Measurements from ENCODE around the gene SPPL3. TPM values are rescaled to one million over a fixed set of nuclear protein-coding genes. Genes with fewer than 3 reads are reported as not detected.

SPPL3 gene
- total RNA-seq, 4 donors from 2014 or later: 18.9 to 21.5 (median 20.5) TPM

DNA sequence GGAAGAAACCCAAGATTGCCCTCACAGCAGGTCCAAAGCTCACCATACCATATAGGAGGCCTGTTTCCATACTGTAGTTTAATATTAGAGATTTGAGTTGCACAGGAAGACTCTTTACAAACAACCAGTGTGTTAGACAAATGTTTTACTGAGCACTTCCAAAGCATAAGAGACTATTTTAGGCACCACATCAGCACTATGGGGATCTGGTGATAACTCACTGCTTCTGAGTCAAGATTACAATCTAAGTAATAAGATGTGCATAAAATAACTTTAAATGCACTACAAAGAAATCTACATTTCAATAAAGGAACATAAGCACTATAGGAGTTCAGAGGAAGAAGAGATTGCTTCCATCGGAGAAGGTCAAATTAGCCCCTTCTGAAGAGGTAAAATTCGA, 71.4 kb downstream of the SPPL3 start:
- no peak for TF ChIP-seq CTCF (IDR thresholded peaks at IDR 0.05; ENCODE audit: low read depth)

- TF ChIP-seq CTCF (IDR thresholded peaks at IDR 0.05; ENCODE audit: low read depth): no peak
Observed at GRCh38 chr12:120831648-120832267, 72.4 kb downstream of the SPPL3 start.

GRCh38 chr12:120830966-120831365, 73.2 kb downstream of the SPPL3 start:
- TF ChIP-seq CTCF (IDR thresholded peaks at IDR 0.05; ENCODE audit: low read depth): no peak

DNA sequence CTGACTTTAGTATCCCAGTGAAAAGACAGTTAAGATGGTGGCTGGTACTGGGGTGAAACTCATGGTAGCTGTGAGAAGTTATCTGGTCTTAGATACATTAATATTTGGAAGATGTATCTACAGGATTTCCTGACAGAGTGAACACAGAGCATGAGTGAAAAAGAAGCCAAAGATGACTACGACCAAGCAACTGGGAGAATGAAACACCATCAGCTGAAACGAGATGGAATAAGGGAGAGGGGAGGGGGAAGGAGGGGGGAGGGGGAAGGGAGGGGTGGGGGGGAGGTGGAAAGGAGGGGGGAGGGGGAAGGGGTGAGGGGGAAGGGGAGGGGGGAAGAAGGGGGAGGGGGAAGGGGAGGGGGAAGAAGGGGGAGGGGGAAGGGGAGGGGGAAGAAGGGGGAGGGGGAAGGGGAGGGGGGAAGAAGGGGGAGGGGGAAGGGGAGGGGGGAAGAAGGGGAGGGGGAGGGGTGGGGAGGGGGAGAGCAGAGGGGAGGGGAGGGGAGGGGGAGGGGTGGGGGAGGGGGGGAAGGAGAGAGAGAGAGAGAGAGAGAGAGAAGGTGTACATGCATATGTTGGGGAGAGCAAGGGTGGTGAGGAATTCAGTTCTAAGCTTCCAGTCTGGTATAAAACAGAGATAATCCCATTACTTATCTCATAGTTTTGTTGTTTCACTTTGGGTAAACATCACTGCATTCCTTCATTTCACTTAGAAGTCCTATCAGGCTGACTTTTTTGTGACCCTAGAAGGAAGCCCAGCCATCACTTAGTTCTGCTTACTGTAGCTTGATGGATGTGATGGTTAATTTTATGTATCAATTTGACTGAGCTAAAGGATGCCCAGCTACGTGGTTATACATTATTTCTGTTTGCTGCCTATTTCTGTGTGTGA, 73.9 kb downstream of the SPPL3 start:
- TF ChIP-seq CTCF (IDR thresholded peaks at IDR 0.05; ENCODE audit: low read depth): no peak

- TF ChIP-seq CTCF (IDR thresholded peaks at IDR 0.05; ENCODE audit: low read depth): no peak
Observed at GRCh38 chr12:120826335-120826734, 77.8 kb downstream of the SPPL3 start.

DNA sequence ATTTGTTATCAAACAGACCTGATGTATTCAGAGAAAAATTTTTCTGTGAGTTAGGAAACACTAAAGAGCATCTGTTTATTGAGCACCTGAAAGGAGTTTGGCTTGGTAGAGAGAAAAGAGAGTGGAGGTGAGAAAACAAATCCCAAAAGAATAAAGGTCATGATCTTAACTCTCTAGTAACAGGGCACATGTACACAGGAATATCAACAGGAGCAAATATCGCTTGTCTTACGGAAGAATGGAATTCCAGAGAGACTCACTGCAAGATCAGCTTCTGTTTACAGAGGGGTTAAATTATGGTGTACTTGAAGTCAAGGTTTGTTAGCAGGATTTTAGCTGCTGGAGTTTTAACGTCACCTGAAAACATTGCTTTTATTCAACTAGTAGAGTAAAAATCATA, 78.8 kb downstream of the SPPL3 start:
- no peak for TF ChIP-seq CTCF (IDR thresholded peaks at IDR 0.05; ENCODE audit: low read depth)

GRCh38 chr12:120822832-120823503, 81.2 kb downstream of the SPPL3 start:
- TF ChIP-seq CTCF (IDR thresholded peaks at IDR 0.05; ENCODE audit: low read depth): no peak
